ENCODE results near the gene PYGB.

The PYGB gene

GRCh38 chr20:25216199-25216945 is 31.5 kb upstream of the PYGB start:
- no peak for FAIRE-seq

- FAIRE-seq = no peak
Observed at GRCh38 chr20:25217161-25218108, 30.4 kb upstream of the PYGB start.

- no peak for FAIRE-seq
Observed at GRCh38 chr20:25218109-25218486, 29.8 kb upstream of the PYGB start.

GRCh38 chr20:25218492-25218891 is 29.4 kb upstream of the PYGB start:
- no peak for FAIRE-seq

- FAIRE-seq = no peak
Observed at GRCh38 chr20:25219365-25219764, 28.5 kb upstream of the PYGB start.

- FAIRE-seq = no peak
Observed at GRCh38 chr20:25220021-25220730, 27.7 kb upstream of the PYGB start.

GRCh38 chr20:25220810-25221591 is 26.9 kb upstream of the PYGB start:
- FAIRE-seq = no peak

- no peak for FAIRE-seq
Observed at GRCh38 chr20:25221592-25222460, 26.1 kb upstream of the PYGB start.

GRCh38 chr20:25222461-25223178 is 25.3 kb upstream of the PYGB start:
- FAIRE-seq = no peak

- no peak for FAIRE-seq
Observed at GRCh38 chr20:25223179-25223661, 24.7 kb upstream of the PYGB start.

- FAIRE-seq = no peak
Observed at GRCh38 chr20:25223765-25224720, 23.8 kb upstream of the PYGB start.

GRCh38 chr20:25224941-25225340 is 22.9 kb upstream of the PYGB start:
- no peak for FAIRE-seq

GRCh38 chr20:25225642-25226432 is 22.0 kb upstream of the PYGB start:
- no peak for FAIRE-seq

- FAIRE-seq = no peak
Observed at GRCh38 chr20:25226433-25227316, 21.2 kb upstream of the PYGB start.

- FAIRE-seq = peak; percentile 39
Observed at GRCh38 chr20:25227317-25227831, 20.5 kb upstream of the PYGB start.

GRCh38 chr20:25229486-25230165 is 18.3 kb upstream of the PYGB start:
- FAIRE-seq = no peak
